Stimulated activated CD4-positive, alpha-beta T cell treated with anti-CD3 and anti-CD28 coated beads, TNF-alpha, amount 100 ng/mL, for 4 hours (primary cell): ENCODE measurements around the gene JMJD1C.
"Not testable (repeated sequence)": the region's sequence is repeated elsewhere in the genome, so short reads cannot be mapped to it uniquely, and the experiment has no call there.

Source experiments
- DNase-seq, 3 experiments: peaks; one replicate each; pipeline ENCODE4 v3.0.0-alpha.2; 2020; ENCODE audit warnings: low read depth in 3 of 3

The JMJD1C gene, protein sequence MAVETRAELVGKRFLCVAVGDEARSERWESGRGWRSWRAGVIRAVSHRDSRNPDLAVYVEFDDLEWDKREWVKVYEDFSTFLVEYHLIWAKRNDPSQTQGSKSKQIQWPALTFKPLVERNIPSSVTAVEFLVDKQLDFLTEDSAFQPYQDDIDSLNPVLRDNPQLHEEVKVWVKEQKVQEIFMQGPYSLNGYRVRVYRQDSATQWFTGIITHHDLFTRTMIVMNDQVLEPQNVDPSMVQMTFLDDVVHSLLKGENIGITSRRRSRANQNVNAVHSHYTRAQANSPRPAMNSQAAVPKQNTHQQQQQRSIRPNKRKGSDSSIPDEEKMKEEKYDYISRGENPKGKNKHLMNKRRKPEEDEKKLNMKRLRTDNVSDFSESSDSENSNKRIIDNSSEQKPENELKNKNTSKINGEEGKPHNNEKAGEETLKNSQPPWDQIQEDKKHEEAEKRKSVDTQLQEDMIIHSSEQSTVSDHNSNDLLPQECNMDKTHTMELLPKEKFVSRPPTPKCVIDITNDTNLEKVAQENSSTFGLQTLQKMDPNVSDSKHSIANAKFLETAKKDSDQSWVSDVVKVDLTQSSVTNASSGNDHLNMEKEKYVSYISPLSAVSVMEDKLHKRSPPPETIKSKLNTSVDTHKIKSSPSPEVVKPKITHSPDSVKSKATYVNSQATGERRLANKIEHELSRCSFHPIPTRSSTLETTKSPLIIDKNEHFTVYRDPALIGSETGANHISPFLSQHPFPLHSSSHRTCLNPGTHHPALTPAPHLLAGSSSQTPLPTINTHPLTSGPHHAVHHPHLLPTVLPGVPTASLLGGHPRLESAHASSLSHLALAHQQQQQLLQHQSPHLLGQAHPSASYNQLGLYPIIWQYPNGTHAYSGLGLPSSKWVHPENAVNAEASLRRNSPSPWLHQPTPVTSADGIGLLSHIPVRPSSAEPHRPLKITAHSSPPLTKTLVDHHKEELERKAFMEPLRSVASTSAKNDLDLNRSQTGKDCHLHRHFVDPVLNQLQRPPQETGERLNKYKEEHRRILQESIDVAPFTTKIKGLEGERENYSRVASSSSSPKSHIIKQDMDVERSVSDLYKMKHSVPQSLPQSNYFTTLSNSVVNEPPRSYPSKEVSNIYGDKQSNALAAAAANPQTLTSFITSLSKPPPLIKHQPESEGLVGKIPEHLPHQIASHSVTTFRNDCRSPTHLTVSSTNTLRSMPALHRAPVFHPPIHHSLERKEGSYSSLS (N-terminal part only)

GRCh38 chr10:63465293-63466143 is at the start of gene JMJD1C:
Gene JMJD1C (minus strand): TSS chr10:63465977. CDS start chr10:63465662, 315 bp downstream.
- DNase-seq: peak; percentile 24 to 44 (median 35)

GRCh38 chr10:63515002-63515763 is 49.4 kb upstream of the JMJD1C start:
- DNase-seq: no peak

GRCh38 chr10:63506554-63506953 is 40.8 kb upstream of the JMJD1C start:
- DNase-seq: no peak

- no peak for DNase-seq
These were observed 39.8 kb upstream of the JMJD1C start for GRCh38 chr10:63505562-63505961.

GRCh38 chr10:63504145-63504881 is 38.5 kb upstream of the JMJD1C start:
- DNase-seq: no peak

DNA sequence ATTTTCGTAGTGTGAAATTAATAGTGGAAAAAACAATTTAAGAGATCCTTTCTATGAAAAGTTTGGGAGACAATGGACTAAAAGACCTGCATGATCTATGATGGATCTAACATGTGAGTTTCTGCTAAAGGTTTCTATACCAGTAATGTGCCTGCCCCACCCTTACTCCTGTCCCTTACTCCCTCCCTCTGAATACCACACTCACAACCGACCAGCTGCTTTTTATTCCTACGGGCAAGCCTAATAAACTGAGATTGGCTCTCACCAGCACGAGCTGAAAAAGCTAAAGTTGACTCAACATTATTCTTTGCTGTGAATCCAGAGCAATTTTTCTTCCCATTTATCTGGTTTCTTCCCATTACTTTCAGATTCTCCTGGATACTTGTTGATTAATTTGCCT is 37.6 kb upstream of the JMJD1C start:
- DNase-seq: no peak

GRCh38 chr10:63502832-63503231 is 37.1 kb upstream of the JMJD1C start:
- no peak for DNase-seq

- no peak for DNase-seq
These were observed 36.2 kb upstream of the JMJD1C start for GRCh38 chr10:63501954-63502353.

GRCh38 chr10:63500551-63500950 is 34.8 kb upstream of the JMJD1C start:
- not testable (repeated sequence) for DNase-seq

GRCh38 chr10:63498665-63499064 is 32.9 kb upstream of the JMJD1C start:
- no peak for DNase-seq

DNA sequence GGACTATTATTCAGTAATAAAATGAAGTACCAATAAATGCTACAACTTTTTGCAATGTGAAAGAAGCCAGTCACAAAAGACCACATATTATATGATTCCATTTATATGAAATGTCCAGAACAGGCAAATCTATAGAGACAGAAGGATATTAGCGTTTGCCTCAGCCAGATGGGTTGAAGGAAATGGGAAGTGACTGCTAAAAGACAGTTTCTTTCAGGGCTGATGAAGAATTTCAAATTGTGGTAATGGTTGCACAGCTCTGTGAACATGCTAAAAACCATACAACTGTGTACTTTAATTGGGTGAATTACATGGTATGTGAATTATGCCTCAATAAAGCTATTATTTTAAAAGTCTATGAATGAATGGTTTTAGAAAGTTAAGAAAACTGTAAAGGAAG is 31.5 kb upstream of the JMJD1C start:
- no peak for DNase-seq

DNA sequence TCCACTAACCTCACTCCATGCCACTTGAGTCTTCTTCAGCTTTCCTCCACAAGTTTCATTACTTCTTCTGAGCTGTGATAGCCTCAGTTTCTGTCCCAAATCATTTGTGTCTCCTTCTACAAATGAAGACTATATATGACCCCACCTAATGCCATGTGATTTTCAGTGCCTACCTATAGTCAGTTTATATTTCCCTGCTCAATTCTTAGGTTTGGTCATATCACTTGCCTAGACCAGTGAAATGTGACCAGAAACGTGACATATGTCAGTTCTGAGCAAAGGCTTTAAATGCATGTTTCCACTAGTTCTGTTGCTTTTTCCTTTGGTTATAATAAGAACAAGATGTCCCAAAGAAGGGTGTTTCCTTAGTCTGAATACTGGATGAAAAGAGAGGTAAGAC is 30.8 kb upstream of the JMJD1C start:
- DNase-seq: no peak

DNA sequence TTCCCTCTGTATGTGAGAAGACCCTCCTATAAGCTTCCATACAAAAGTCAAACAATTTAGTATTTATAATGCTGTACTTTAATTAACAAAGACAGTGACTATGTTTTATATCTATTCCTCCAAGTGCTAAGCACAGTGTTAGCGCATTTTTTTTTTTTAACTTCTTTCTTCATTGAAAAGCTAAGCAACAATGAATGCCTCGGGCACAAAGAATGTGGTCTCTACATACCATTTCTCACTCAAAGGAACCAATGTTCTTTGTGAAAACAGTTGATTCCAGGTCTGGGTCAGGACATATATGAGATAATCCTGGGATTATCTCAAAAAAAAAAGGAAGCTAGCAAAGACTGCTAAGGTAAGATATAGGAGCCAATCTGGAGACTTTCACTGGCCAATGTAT is 29.2 kb upstream of the JMJD1C start:
- DNase-seq: no peak

- no peak for DNase-seq
These were observed 27.2 kb upstream of the JMJD1C start for GRCh38 chr10:63493004-63493403.

DNA sequence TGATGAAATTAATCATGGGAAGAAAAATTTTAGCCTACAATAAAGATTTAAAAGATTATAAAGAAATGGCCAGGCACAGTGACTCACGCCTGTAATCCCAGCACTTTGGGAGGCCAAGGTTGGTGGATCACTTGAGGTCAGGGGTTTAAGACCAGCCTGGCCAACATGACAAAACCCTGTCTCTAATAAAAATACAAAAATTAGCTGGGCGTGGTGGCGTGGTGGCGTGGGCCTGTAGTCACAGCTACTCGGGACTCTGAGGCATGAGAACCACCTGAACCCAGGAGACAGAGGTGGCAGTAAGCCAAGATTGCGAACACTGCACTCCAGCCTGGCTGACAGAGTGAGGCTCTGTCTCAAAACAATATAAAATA is 26.5 kb upstream of the JMJD1C start:
- DNase-seq: not testable (repeated sequence)

- no peak for DNase-seq
These were observed 26.0 kb upstream of the JMJD1C start for GRCh38 chr10:63491588-63492316.

GRCh38 chr10:63489838-63490237 is 24.1 kb upstream of the JMJD1C start:
- no peak for DNase-seq

- DNase-seq: no peak
These were observed 22.2 kb upstream of the JMJD1C start for GRCh38 chr10:63487990-63488389.

DNA sequence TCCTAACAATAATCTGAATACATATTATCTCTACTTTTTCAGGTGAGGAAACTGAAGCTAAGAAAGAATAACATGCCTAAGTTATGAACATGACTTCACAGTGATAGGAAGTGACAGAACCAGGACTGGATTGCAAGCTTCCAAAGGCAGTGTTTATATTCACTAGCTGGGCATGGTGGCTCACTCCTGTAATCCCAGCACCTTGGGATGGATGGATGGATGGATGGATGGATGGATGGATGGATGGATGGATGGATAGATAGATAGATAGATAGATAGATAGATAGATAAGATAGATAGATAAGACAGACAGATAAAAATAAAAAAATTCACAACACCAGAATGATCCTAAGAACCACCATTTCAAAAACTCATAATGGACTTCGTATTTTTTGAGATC is 18.2 kb upstream of the JMJD1C start:
- no peak for DNase-seq
